ENCODE data around the gene TMEM140.

The TMEM140 gene

DNA sequence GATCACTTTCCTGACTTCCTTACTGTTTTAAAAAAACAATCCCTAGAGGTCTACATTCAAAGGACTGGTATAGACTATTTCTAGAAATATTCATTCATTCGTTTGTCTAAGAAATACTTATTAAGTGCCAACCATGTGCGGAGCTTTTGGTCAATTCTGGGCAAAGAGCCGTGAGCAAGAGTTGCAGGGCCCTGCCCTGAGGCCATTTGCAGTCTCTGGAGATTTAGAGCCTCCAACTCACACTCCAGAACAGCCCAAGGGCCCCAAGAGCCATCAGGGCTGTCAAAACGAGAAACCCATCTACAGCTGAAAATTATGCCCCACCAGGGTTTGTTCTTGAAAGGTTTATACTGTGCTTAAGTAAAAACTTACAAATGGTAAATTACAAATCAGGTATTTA, 47.3 kb downstream of the TMEM140 start:
- H3K36me3 ChIP-seq (ENCODE audit: insufficient read depth, low read length) = peaks cover 33% of the 10 kb centered on the region
- no peaks in the 10 kb centered on the region for H3K27me3 ChIP-seq (ENCODE audit: insufficient read depth, low read length)
- no peak overlapping the region for H3K4me3 ChIP-seq (ENCODE audit: low read length)
- peaks cover 5% of the 10 kb centered on the region for H3K4me1 ChIP-seq (ENCODE audit: insufficient read depth, low read length)
- H2AFZ ChIP-seq (ENCODE audit: low read depth, low read length) = no peak overlapping the region
- no peaks in the 10 kb centered on the region for H3K9me3 ChIP-seq (ENCODE audit: low read length)

DNA sequence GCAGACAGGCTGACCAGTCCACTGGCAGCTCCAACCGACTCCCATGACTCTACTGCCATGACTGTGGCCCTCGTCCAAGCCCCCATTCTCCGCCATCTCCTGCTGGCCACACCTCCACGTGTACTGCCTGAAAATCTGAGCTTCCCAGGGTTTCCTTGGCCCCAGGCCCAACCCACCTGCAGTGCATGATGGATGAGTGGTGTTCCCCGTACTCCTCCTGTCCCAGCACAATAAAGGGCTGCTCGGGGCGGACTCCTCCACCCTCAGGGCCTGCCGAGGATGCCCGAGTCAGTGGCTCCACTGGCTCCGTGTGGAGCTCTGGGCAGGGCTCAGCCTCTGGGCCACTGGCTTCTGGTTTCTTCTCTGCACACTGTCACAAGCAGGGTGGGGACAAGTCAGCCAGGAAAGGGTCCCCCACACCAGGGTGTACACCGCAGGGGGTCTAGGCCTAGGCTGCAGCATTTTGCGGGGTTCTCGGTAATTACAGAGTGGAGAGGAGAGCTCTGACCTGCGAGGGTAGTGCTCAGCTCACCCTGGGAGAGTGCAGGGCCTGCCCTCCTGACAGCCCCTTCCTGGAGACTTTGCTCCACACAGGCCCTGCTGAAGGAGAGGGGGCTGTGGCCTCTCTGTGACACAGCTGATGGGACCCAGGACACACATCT, 48.2 kb downstream of the TMEM140 start:
- Histone ChIP-seq H3K36me3 (ENCODE audit: insufficient read depth, low read length) (peaks cover 33% of the 10 kb centered on the region), H3K9me3 (ENCODE audit: low read length) (no peaks in the 10 kb centered on the region), H2AFZ (ENCODE audit: low read depth, low read length) (no peak overlapping the region), H3K4me1 (ENCODE audit: insufficient read depth, low read length) (peaks cover 5% of the 10 kb centered on the region), H3K27me3 (ENCODE audit: insufficient read depth, low read length) (no peaks in the 10 kb centered on the region), H3K4me3 (ENCODE audit: low read length) (no peak overlapping the region)

DNA sequence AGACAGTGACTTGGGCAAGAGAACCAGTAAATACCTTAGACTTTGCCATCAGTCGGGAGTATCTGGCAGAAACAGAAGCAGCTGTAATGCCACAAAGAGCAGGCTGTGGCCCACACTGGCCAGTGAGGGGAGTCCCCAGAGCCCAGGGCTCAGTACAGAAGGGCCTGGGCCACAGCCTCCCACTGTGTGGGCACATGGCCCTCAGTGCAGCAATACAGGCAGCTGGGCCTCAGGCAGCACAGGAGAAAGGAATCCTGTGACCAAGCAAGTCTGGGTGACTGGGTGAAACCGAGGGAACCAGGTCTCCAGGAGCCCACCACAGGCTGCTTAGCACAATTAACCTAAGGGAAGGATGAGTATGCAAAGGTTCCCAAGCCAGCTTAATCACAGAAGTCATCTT, 49.5 kb downstream of the TMEM140 start:
- Histone ChIP-seq H3K4me1 (ENCODE audit: insufficient read depth, low read length) (peaks cover 5% of the 10 kb centered on the region), H3K4me3 (ENCODE audit: low read length) (no peak overlapping the region), H3K9me3 (ENCODE audit: low read length) (no peaks in the 10 kb centered on the region), H2AFZ (ENCODE audit: low read depth, low read length) (no peak overlapping the region), H3K36me3 (ENCODE audit: insufficient read depth, low read length) (peaks cover 34% of the 10 kb centered on the region), H3K27me3 (ENCODE audit: insufficient read depth, low read length) (no peaks in the 10 kb centered on the region)

DNA sequence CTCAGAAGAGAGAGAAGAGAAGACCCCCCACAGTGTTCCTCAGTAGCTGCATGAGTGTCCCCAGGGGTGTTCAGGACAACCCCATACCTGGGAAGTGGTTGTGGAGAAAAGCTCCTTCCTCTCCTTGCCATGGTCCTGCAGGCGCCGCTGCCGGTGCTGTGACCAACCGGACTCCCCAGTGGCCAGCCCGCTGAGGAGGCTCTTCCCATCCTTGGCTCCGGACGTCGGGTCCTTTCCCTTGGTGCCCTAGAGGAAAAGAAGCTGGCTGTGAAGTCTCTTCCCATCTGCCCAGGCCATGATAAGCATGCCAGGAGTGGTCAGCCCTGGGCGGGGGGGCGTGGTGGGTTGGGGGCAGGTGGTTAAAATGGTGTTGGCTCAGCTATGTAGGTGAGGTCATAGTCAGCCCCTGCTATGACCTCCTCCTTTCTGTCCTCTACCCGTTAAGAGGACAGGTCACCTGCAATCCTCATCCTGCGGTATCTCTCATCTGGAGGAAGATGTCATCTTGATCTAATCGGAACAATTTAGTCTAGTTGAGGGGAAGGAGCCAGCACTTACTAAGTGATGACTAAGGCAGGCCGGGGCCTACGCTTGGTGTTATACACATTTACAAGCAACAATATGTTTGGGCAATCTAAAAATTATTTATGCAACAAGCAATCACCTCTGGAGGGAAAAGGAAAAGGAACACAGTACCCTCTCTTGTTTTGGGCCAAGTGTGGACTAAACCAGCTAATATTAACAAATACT, 50.2 kb downstream of the TMEM140 start:
- Histone ChIP-seq H2AFZ (ENCODE audit: low read depth, low read length) (no peak overlapping the region), H3K36me3 (ENCODE audit: insufficient read depth, low read length) (peaks cover 34% of the 10 kb centered on the region), H3K27me3 (ENCODE audit: insufficient read depth, low read length) (no peaks in the 10 kb centered on the region), H3K4me3 (ENCODE audit: low read length) (no peak overlapping the region), H3K4me1 (ENCODE audit: insufficient read depth, low read length) (peaks cover 5% of the 10 kb centered on the region), H3K9me3 (ENCODE audit: low read length) (no peaks in the 10 kb centered on the region)

DNA sequence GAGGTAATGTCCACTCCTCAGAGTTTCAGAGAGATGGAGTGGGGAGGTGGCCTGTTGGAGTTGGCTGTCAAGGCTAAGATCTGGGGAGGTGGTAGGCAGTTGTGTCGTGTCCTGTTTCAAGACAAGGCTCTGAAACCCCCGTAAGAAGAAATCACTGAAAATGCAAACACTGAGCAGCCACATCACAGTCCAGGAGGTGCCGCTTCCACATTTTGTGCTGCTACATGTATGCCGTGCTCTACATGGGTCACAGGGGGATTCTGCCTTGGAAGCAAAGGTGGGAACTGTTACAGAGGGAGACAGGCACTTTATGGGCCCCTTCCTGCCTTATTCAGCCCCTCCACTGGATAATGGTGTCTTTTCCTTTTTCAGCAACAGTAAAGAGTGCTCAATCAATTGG, 51.6 kb downstream of the TMEM140 start:
- Histone ChIP-seq H3K4me3 (ENCODE audit: low read length) (no peak overlapping the region), H3K9me3 (ENCODE audit: low read length) (no peaks in the 10 kb centered on the region), H2AFZ (ENCODE audit: low read depth, low read length) (no peak overlapping the region), H3K4me1 (ENCODE audit: insufficient read depth, low read length) (no peaks in the 10 kb centered on the region), H3K36me3 (ENCODE audit: insufficient read depth, low read length) (peaks cover 40% of the 10 kb centered on the region), H3K27me3 (ENCODE audit: insufficient read depth, low read length) (no peaks in the 10 kb centered on the region)

DNA sequence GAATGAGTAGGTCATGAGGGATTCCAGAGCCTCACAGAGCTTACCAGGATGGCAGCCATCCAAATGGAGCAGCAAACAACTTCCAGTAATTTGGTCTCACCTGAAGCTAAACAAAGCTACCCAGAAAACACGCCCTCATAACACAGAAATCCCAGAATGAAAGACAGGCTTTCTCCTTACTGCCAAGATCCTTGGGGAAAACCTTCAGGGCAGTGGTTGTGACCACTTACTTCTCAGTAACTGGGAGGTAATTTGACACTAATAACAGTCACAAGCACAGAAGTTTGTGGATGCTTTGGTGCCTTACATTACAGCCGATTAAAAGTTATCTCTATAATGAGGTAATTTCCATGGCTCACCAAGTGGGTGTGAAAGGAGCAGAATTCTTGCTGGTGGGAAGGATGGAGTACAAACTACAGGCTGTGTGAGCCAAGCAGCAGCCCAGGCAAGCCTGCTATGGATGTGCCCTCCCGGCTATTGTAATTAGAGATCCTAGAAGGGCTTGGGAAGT, 53.0 kb downstream of the TMEM140 start:
- H2AFZ ChIP-seq (ENCODE audit: low read depth, low read length) = no peak overlapping the region
- H3K4me1 ChIP-seq (ENCODE audit: insufficient read depth, low read length) = no peaks in the 10 kb centered on the region
- H3K4me3 ChIP-seq (ENCODE audit: low read length) = no peak overlapping the region
- no peaks in the 10 kb centered on the region for H3K9me3 ChIP-seq (ENCODE audit: low read length)
- H3K27me3 ChIP-seq (ENCODE audit: insufficient read depth, low read length) = no peaks in the 10 kb centered on the region
- H3K36me3 ChIP-seq (ENCODE audit: insufficient read depth, low read length) = peaks cover 41% of the 10 kb centered on the region

DNA sequence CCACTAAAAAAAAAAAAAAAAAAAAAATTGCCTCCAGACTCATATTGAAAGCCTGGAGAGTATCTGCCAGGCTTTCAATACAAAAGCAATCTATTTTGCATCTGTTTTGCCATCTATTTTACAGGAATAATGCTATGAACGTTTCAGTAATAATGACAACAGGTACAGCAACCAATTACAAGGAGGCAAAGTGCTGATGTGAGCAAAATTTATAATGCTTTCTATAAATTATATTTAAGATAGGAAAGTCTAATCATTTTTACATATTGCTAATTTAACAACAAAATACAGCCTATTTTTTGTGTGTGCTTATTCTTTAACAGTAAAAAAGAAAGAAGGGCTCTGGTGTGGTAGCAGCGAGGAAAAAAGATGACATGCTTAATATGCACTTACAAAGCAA, 53.5 kb downstream of the TMEM140 start:
- Histone ChIP-seq H2AFZ (ENCODE audit: low read depth, low read length) (no peak overlapping the region), H3K9me3 (ENCODE audit: low read length) (no peaks in the 10 kb centered on the region), H3K4me1 (ENCODE audit: insufficient read depth, low read length) (no peaks in the 10 kb centered on the region), H3K36me3 (ENCODE audit: insufficient read depth, low read length) (peaks cover 40% of the 10 kb centered on the region), H3K4me3 (ENCODE audit: low read length) (no peak overlapping the region), H3K27me3 (ENCODE audit: insufficient read depth, low read length) (no peaks in the 10 kb centered on the region)

DNA sequence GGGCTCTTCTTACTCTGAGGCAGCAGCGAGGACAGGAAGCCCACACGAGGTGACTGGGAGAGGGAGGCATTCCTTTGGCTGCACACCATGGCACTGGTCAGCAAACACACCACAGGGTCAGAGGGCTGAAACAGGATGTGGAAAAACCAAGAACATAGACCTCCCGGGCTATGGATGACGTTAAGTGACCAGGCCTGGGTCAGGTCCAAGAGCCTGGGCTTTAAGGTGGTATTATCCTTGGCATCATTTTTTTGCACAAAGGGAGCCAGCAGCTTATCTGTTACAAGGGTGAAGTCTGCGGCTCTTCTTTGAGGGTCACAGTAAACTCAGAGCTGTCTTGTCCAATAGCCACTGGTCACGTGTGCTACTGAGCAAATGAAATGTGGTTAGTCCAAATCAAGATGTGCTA, 56.5 kb downstream of the TMEM140 start:
- Histone ChIP-seq H3K4me1 (ENCODE audit: insufficient read depth, low read length) (no peaks in the 10 kb centered on the region), H3K36me3 (ENCODE audit: insufficient read depth, low read length) (peaks cover 22% of the 10 kb centered on the region)

DNA sequence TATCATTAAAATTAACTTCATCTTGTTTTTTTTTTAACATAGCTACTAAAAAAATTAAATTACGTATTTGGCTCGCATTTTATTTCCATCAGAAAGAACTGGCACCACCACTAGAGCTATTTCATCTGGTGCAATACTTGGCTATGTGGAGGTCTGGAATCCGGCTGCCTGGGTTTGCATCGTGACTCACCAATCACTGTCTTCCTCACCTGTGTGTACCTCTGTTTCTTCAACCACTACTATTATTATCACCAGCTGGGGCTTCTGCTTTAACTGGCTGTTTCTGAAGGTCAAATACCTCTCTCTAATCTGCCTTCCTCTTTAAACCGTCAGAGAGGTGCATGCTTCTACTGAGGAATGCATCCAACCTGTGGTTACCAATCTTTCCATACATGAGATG, 57.0 kb downstream of the TMEM140 start:
- no peaks in the 10 kb centered on the region for H3K9me3 ChIP-seq (ENCODE audit: low read length)
- H2AFZ ChIP-seq (ENCODE audit: low read depth, low read length) = no peak overlapping the region
- no peaks in the 10 kb centered on the region for H3K4me1 ChIP-seq (ENCODE audit: insufficient read depth, low read length)
- H3K36me3 ChIP-seq (ENCODE audit: insufficient read depth, low read length) = peaks cover 17% of the 10 kb centered on the region
- no peaks in the 10 kb centered on the region for H3K27me3 ChIP-seq (ENCODE audit: insufficient read depth, low read length)
- H3K4me3 ChIP-seq (ENCODE audit: low read length) = no peak overlapping the region

More for the DNA sequence above, 56.5 kb downstream of the TMEM140 start:
- Histone ChIP-seq H2AFZ (ENCODE audit: low read depth, low read length) (no peak overlapping the region), H3K9me3 (ENCODE audit: low read length) (no peaks in the 10 kb centered on the region), H3K27me3 (ENCODE audit: insufficient read depth, low read length) (no peaks in the 10 kb centered on the region), H3K4me3 (ENCODE audit: low read length) (no peak overlapping the region)

DNA sequence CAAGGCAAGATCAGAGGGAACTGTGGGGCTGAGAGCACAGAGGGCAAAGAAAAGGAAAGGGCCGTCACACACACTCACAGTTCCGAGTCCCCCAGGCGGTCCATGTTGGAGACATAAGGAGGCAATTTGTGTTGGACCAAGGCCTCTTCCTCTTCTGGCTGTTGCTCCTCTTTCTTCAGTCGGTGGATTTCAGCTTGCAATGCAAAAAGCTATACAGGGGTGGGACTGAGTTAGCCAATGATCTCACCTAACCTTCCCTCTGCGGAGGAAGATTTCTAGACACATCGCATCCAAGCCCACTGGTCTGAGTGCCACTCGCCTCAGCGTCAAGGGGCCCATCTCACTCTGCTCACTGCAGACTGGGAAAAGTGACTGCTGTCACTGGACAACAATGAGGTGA, 58.0 kb downstream of the TMEM140 start:
- Histone ChIP-seq H3K9me3 (ENCODE audit: low read length) (no peaks in the 10 kb centered on the region), H3K4me3 (ENCODE audit: low read length) (no peak overlapping the region), H3K4me1 (ENCODE audit: insufficient read depth, low read length) (peaks cover 3% of the 10 kb centered on the region), H3K27me3 (ENCODE audit: insufficient read depth, low read length) (no peaks in the 10 kb centered on the region), H2AFZ (ENCODE audit: low read depth, low read length) (no peak overlapping the region), H3K36me3 (ENCODE audit: insufficient read depth, low read length) (peaks cover 17% of the 10 kb centered on the region)

DNA sequence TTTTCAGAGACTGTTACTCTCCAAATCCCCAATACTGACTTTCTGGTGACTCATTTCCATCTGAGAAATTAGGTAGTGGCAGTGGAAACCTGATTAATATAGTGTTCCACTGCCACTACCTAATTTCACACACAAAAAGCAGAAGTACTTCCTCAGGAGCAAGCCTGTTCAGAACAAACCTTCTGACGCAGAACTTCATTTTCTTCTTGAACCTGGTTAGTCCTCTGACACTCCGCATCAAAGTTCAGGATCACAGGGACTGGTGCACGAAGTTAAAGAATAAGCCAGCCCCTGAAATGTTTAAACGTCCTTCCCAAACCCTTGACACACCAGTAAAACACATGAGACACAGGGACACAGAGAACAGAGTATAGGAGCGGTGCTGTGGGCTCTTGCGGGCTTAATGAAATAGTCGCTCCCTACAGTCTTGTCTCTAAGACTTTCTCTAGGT, 59.1 kb downstream of the TMEM140 start:
- Histone ChIP-seq H3K36me3 (ENCODE audit: insufficient read depth, low read length) (peaks cover 15% of the 10 kb centered on the region), H3K4me1 (ENCODE audit: insufficient read depth, low read length) (peaks cover 6% of the 10 kb centered on the region), H2AFZ (ENCODE audit: low read depth, low read length) (no peak overlapping the region), H3K27me3 (ENCODE audit: insufficient read depth, low read length) (no peaks in the 10 kb centered on the region), H3K4me3 (ENCODE audit: low read length) (no peak overlapping the region), H3K9me3 (ENCODE audit: low read length) (no peaks in the 10 kb centered on the region)

DNA sequence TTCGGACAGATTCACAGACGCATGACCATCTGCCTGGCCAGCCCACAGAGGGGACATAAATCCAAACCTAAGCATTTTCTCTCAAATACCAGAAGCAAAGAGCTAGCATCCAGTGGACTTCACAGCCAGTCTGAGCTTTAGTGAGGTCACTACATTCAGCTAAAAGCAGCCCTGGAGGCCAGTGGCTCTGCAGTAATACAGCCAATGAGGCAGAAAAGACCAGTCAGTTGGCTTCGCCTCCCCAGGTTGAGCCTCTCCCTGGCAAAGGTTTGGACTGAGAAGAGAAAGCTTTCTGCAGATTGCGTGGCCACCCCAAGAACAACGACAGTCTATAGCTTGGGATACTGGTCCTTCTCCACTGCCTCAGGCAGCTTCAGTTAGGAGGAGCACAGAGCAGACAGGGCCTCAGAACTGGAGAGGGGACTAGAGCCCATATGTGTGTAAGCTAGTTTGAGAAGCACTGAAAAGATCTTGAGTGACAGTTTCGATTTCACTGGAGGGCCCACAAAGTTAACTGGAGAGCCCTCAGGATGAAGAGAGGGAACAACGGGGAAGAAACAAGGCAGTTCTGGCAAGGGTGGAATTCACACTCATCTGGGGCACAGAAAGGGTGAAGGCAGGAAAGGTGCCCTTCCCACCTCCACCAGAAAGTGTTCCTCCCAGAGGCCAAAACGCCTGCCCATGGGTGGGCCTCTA, 59.7 kb downstream of the TMEM140 start:
- H3K9me3 ChIP-seq (ENCODE audit: low read length) = no peaks in the 10 kb centered on the region
- H3K4me1 ChIP-seq (ENCODE audit: insufficient read depth, low read length) = peaks cover 7% of the 10 kb centered on the region
- H3K36me3 ChIP-seq (ENCODE audit: insufficient read depth, low read length) = peaks cover 15% of the 10 kb centered on the region
- no peaks in the 10 kb centered on the region for H3K27me3 ChIP-seq (ENCODE audit: insufficient read depth, low read length)
- H2AFZ ChIP-seq (ENCODE audit: low read depth, low read length) = no peak overlapping the region
- no peak overlapping the region for H3K4me3 ChIP-seq (ENCODE audit: low read length)
